Neural cell (in vitro differentiated cells): ENCODE measurements around the gene SOX18. TPM values are rescaled to one million over a fixed set of nuclear protein-coding genes. Genes with fewer than 3 reads are reported as not detected.

Source experiments
- H2AFZ ChIP-seq: fragments of 200-600, 300-800 bp; sonication (generic), shearing (Covaris generic); 2 replicates; pipeline ENCODE4 v1.6.0; 2014; ENCODE audit warnings: low read depth, mild to moderate bottlenecking, antibody characterized with exemption, low read length, moderate library complexity
- H3F3A ChIP-seq: fragments of 200-600 bp; shearing (Covaris generic); 2 replicates; pipeline ENCODE4 v1.6.1; 2016; ENCODE audit warnings: mild to moderate bottlenecking, moderate library complexity, mixed read lengths, antibody characterized with exemption, low read length; ENCODE audit not compliant: insufficient read depth, poor library complexity, severe bottlenecking
- H3K27ac ChIP-seq: fragments of 200-600, 300-800 bp; sonication (generic), shearing (Covaris generic); 2 replicates; pipeline ENCODE4 v1.5.1; 2014; ENCODE audit warnings: mild to moderate bottlenecking, low read length, moderate library complexity
- H3K27me3 ChIP-seq: fragments of 300-800, 200-600 bp; sonication (generic), shearing (Covaris generic); 2 replicates; pipeline ENCODE4 v1.6.0; 2014; ENCODE audit warnings: mild to moderate bottlenecking, low read depth, low read length, moderate library complexity; ENCODE audit not compliant: insufficient read depth
- H3K36me3 ChIP-seq: fragments of 300-800, 200-600 bp; sonication (generic), shearing (Covaris generic); 2 replicates; pipeline ENCODE4 v1.5.1; 2014; ENCODE audit warnings: mild to moderate bottlenecking, antibody characterized with exemption, low read length, moderate library complexity; ENCODE audit not compliant: insufficient read depth
- H3K4me2 ChIP-seq: fragments of 300-800, 200-600 bp; sonication (generic), shearing (Covaris generic); 2 replicates; pipeline ENCODE4 v1.6.0; 2014; ENCODE audit warnings: mild to moderate bottlenecking, low read length
- H3K4me3 ChIP-seq: fragments of 300-800, 200-600 bp; sonication (generic), shearing (Covaris generic); 2 replicates; pipeline ENCODE4 v1.5.1; 2014; ENCODE audit warnings: mild to moderate bottlenecking, low read length, moderate library complexity
- H3K79me2 ChIP-seq: fragments of 200-600 bp; shearing (Covaris generic); replicated peaks from 2 replicates; pipeline ENCODE4 v1.6.0; 2014; ENCODE audit warnings: mild to moderate bottlenecking, low read length, moderate library complexity; ENCODE audit not compliant: insufficient read depth
- H3K9ac ChIP-seq: fragments of 300-800, 200-600 bp; sonication (generic), shearing (Covaris generic); 2 replicates; pipeline ENCODE4 v1.6.1; 2016; ENCODE audit warnings: mild to moderate bottlenecking, low read length, mixed read lengths
- H3K9me2 ChIP-seq: fragments of 200-600 bp; shearing (Covaris generic); 2 replicates; pipeline ENCODE4 v1.6.1; 2016; ENCODE audit warnings: mild to moderate bottlenecking, low read length, mixed read lengths; ENCODE audit not compliant: insufficient read depth
- H3K9me3 ChIP-seq: fragments of 200-600, 300-800 bp; sonication (generic), shearing (Covaris generic); 2 replicates; pipeline ENCODE4 v1.6.1; 2016; ENCODE audit warnings: mild to moderate bottlenecking, mixed run types, low read length, moderate library complexity, mixed read lengths
- H4K20me1 ChIP-seq: fragments of 200-600 bp; shearing (Covaris generic); 2 replicates; pipeline ENCODE4 v1.6.1; 2016; ENCODE audit warnings: mild to moderate bottlenecking, mixed run types; ENCODE audit not compliant: insufficient read depth
- EP300 ChIP-seq: fragments of 450-650 bp; conservative IDR thresholded peaks from 2 replicates; pipeline ENCODE4 v1.6.1; 2014; ENCODE audit warnings: antibody characterized with exemption, mild to moderate bottlenecking, moderate library complexity; ENCODE audit not compliant: poor library complexity, severe bottlenecking
- EZH2 ChIP-seq: fragments of 200-600, 300-800 bp; shearing (Covaris generic), sonication (generic); IDR thresholded peaks from 2 replicates; pipeline ENCODE4 v1.6.1; 2014; ENCODE audit warnings: antibody characterized with exemption, low read length, borderline replicate concordance, mild to moderate bottlenecking; ENCODE audit not compliant: insufficient read depth, poor library complexity, severe bottlenecking
- MXI1 ChIP-seq: fragments of 450-650 bp; conservative IDR thresholded peaks from 2 replicates; pipeline ENCODE4 v1.6.1; 2014; ENCODE audit warnings: antibody characterized with exemption, mild to moderate bottlenecking; ENCODE audit not compliant: poor library complexity, severe bottlenecking
- POLR2AphosphoS5 ChIP-seq: IDR thresholded peaks from 2 replicates; pipeline ENCODE4 v1.6.1; 2012
- RAD21 ChIP-seq: fragments of 450-650 bp; conservative IDR thresholded peaks from 2 replicates; pipeline ENCODE4 v1.6.1; 2014; ENCODE audit warnings: antibody characterized with exemption, mild to moderate bottlenecking, moderate library complexity
- SMC3 ChIP-seq: fragments of 450-650 bp; conservative IDR thresholded peaks from 2 replicates; pipeline ENCODE4 v1.6.1; 2014; ENCODE audit warnings: antibody characterized with exemption, mild to moderate bottlenecking, moderate library complexity; ENCODE audit not compliant: poor library complexity
- TAF1 ChIP-seq: IDR thresholded peaks from 2 replicates; pipeline ENCODE4 v1.6.1; 2012; ENCODE audit warnings: low read depth
- polyA plus RNA-seq: library from polyadenylated mRNA; depleted of rRNA; stranded (reverse); fragments of >200 nt; gene quantifications from 2 replicates; pipeline ENCODE4 v1.2.3, GENCODE V29; 2014
- TF ChIP-seq, protein P1 (sequence below): fragments of 450-650 bp; IDR thresholded peaks from 2 replicates; pipeline ENCODE4 v1.5.1; 2014; ENCODE audit warnings: antibody characterized with exemption, mild to moderate bottlenecking, moderate library complexity; ENCODE audit not compliant: poor library complexity, severe bottlenecking
- TF ChIP-seq, protein P2 (sequence below): IDR thresholded peaks from 2 replicates; pipeline ENCODE4 v1.6.1; 2012; ENCODE audit warnings: borderline replicate concordance

The SOX18 gene
- polyA plus RNA-seq, 1 donor from 2014 or later = 0.12 TPM

DNA sequence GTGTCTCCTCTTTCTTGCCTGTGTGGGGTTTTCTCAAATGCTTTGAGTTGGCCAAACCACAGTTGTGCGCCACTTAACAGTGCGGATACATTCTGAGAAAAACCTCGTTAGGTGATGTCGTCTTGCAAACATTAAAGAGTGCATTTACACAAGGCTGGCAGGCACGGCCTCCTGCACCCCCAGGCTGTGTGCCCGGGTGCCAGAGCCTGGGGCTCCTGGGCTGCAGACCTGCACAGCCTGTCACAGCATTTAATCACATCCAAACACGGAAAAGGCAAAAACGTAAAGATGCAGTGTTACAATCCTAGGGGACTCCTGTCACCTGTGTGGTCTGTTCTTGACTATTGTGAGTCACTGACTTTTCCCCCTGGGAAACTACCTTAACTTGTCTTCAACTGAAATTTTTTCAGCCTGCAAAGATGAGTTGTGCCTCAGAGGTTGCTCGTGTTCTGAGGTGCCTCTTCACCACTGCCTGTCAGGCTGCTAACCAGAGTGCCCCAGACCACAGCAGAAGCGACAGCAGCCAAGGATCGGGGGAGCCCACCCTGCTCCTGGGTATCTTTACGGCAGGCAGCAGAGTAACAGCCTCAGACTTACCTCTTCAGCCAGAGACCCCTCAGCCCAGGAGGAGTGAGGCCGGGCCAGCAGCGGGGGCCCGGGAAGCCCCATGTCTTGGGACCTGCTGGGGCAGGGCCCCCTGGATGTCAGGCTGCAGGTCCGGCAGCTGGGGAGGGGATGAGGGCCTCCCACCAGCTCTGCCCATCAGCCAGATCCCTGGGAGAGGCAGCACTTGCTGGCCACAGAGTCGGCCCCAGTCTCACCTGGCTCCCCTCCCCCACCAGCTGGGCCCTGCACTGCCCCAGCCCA, 14.1 kb downstream of the SOX18 start:
- no peak for TF ChIP-seq EZH2
- TF ChIP-seq TAF1 = no peak
- TF ChIP-seq RAD21 = no peak
- no peak for TF ChIP-seq MXI1
- no peak for TF ChIP-seq POLR2AphosphoS5
- Histone ChIP-seq H4K20me1 (no peaks in the 10 kb centered on the region), H3K4me2 (no peak overlapping the region)

DNA sequence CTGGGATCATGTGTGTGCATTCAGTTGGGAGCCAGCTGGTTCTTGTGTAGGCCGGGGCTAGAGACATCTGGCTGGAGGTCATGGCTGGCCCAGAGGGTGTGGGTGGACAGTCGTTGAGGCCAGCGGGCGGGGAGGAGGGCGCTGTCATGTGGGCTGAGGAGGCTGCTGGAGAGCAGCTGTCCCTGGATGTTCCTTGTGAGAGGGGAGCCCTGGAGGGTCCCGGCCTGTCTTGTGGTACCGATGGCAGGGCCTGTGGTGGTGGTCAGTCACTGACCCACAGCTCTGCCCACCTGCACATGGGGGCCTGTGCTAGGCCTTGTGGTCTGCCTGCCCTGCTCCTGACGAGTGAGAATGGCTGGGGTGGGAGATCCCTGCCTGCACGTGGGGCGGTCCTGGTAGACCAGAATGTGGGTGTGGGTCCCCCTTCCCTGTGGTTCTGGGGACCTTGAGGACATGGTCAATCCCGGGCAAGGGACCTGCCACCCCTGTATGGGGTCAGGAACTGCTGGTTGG, 15.4 kb downstream of the SOX18 start:
- no peaks in the 10 kb centered on the region for H3F3A ChIP-seq

More for the DNA sequence above, 14.1 kb downstream of the SOX18 start:
- no peaks in the 10 kb centered on the region for H3K9me2 ChIP-seq
- H3K4me3 ChIP-seq = no peak overlapping the region
- no peak overlapping the region for H3K27ac ChIP-seq
- no peak overlapping the region for H3K9ac ChIP-seq
- no peaks in the 10 kb centered on the region for H3K9me3 ChIP-seq
- H3K36me3 ChIP-seq = no peaks in the 10 kb centered on the region
- H2AFZ ChIP-seq = no peak overlapping the region
- peaks cover 36% of the 10 kb centered on the region for H3K27me3 ChIP-seq
- H3F3A ChIP-seq = no peaks in the 10 kb centered on the region
- H3K79me2 ChIP-seq = no peaks in the 10 kb centered on the region

More for the DNA sequence above, 15.4 kb downstream of the SOX18 start:
- Histone ChIP-seq H3K79me2 (no peaks in the 10 kb centered on the region), H3K4me3 (no peak overlapping the region), H3K27me3 (peaks cover 23% of the 10 kb centered on the region), H3K9ac (no peak overlapping the region), H2AFZ (no peak overlapping the region), H3K36me3 (no peaks in the 10 kb centered on the region), H4K20me1 (no peaks in the 10 kb centered on the region), H3K9me2 (no peaks in the 10 kb centered on the region), H3K9me3 (no peaks in the 10 kb centered on the region), H3K27ac (no peak overlapping the region), H3K4me2 (no peak overlapping the region)
- TF ChIP-seq, protein P1, sequence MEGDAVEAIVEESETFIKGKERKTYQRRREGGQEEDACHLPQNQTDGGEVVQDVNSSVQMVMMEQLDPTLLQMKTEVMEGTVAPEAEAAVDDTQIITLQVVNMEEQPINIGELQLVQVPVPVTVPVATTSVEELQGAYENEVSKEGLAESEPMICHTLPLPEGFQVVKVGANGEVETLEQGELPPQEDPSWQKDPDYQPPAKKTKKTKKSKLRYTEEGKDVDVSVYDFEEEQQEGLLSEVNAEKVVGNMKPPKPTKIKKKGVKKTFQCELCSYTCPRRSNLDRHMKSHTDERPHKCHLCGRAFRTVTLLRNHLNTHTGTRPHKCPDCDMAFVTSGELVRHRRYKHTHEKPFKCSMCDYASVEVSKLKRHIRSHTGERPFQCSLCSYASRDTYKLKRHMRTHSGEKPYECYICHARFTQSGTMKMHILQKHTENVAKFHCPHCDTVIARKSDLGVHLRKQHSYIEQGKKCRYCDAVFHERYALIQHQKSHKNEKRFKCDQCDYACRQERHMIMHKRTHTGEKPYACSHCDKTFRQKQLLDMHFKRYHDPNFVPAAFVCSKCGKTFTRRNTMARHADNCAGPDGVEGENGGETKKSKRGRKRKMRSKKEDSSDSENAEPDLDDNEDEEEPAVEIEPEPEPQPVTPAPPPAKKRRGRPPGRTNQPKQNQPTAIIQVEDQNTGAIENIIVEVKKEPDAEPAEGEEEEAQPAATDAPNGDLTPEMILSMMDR = no peak
- no peak for TF ChIP-seq SMC3
- TF ChIP-seq, protein P2, sequence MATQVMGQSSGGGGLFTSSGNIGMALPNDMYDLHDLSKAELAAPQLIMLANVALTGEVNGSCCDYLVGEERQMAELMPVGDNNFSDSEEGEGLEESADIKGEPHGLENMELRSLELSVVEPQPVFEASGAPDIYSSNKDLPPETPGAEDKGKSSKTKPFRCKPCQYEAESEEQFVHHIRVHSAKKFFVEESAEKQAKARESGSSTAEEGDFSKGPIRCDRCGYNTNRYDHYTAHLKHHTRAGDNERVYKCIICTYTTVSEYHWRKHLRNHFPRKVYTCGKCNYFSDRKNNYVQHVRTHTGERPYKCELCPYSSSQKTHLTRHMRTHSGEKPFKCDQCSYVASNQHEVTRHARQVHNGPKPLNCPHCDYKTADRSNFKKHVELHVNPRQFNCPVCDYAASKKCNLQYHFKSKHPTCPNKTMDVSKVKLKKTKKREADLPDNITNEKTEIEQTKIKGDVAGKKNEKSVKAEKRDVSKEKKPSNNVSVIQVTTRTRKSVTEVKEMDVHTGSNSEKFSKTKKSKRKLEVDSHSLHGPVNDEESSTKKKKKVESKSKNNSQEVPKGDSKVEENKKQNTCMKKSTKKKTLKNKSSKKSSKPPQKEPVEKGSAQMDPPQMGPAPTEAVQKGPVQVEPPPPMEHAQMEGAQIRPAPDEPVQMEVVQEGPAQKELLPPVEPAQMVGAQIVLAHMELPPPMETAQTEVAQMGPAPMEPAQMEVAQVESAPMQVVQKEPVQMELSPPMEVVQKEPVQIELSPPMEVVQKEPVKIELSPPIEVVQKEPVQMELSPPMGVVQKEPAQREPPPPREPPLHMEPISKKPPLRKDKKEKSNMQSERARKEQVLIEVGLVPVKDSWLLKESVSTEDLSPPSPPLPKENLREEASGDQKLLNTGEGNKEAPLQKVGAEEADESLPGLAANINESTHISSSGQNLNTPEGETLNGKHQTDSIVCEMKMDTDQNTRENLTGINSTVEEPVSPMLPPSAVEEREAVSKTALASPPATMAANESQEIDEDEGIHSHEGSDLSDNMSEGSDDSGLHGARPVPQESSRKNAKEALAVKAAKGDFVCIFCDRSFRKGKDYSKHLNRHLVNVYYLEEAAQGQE = no peak
- TF ChIP-seq TAF1 = no peak
- TF ChIP-seq RAD21 = no peak
- no peak for TF ChIP-seq EP300
- no peak for TF ChIP-seq POLR2AphosphoS5
